SK-N-SH (cell line): ENCODE data around the gene SMKR1. TPM values are rescaled to one million over a fixed set of nuclear protein-coding genes. Genes with fewer than 3 reads are reported as not detected.

Experiments
- CTCF ChIA-PET: fragments of 300-600, 350-600 bp; formaldehyde crosslinking; extraction: SDS; loops from one replicate; lab custom pipeline; 2021; lab: Yijun Ruan, JAX
- POLR2A ChIA-PET: fragments of 350-600 bp; sonication (Branson Sonifier 250); formaldehyde crosslinking; extraction: SDS; loops from one replicate; lab custom pipeline; 2020; ENCODE audit warnings: antibody characterized with exemption, inconsistent platforms; lab: Yijun Ruan, JAX
- DNase-seq: peaks from one replicate; pipeline ENCODE4 v3.0.0; 2012
- H2AFZ ChIP-seq: fragments of 200-600 bp; sonication (generic); 2 replicates; pipeline ENCODE4 v1.8.1; 2016; ENCODE audit warnings: antibody characterized with exemption, mild to moderate bottlenecking, low read depth
- H3F3A ChIP-seq: fragments of 200-600 bp; sonication (generic); replicated peaks from 2 replicates; pipeline ENCODE3; 2016; ENCODE audit warnings: antibody characterized with exemption, mild to moderate bottlenecking; ENCODE audit not compliant: insufficient read depth
- H3K27ac ChIP-seq, 2 experiments: fragments of 200-500 bp in 1 of 2; fragments of 200-600 bp in 1 of 2; sonication (Bioruptor generic) in 1 of 2; sonication (generic), shearing (Covaris generic) in 1 of 2; 2 replicates each; pipeline versions ENCODE4 v1.5.1 to v1.6.1; 2014 to 2016; ENCODE audit warnings: low read depth in 2 of 2, inconsistent platforms in 1 of 2, low read length in 1 of 2, mild to moderate bottlenecking in 1 of 2, mixed read lengths in 1 of 2
- H3K27me3 ChIP-seq: fragments of 200-600 bp; sonication (generic), shearing (Covaris generic); 2 replicates; pipeline ENCODE4 v1.6.1; 2016; ENCODE audit warnings: mixed run types; ENCODE audit not compliant: insufficient read depth
- H3K36me3 ChIP-seq, 2 experiments: fragments of 200-500 bp in 1 of 2; fragments of 200-600 bp in 1 of 2; sonication (Bioruptor generic) in 1 of 2; sonication (generic) in 1 of 2; replicated peaks in 1 of 2; 2 replicates each; pipeline versions ENCODE3 to v1.5.1; 2014 to 2016; ENCODE audit warnings: low read length in 1 of 2, mild to moderate bottlenecking in 1 of 2; ENCODE audit not compliant: insufficient read depth in 2 of 2, control insufficient read depth in 1 of 2
- H3K4me1 ChIP-seq, 2 experiments: fragments of 200-500 bp in 1 of 2; fragments of 200-600 bp in 1 of 2; sonication (Bioruptor generic) in 1 of 2; sonication (generic), shearing (Covaris generic) in 1 of 2; 2 replicates each; pipeline versions ENCODE4 v1.5.1 to v1.6.1; 2014 to 2016; ENCODE audit warnings: low read depth in 1 of 2, low read length in 1 of 2, mixed run types in 1 of 2; ENCODE audit not compliant: insufficient read depth in 2 of 2, control insufficient read depth in 1 of 2
- H3K4me2 ChIP-seq: fragments of 200-600 bp; sonication (generic), shearing (Covaris generic); 2 replicates; pipeline ENCODE4 v1.6.1; 2017; ENCODE audit warnings: mixed run types
- H3K4me3 ChIP-seq, 2 experiments: fragments of 200-500 bp in 1 of 2; fragments of 200-600 bp in 1 of 2; sonication (Bioruptor generic) in 1 of 2; sonication (generic), shearing (Covaris generic) in 1 of 2; 2 replicates each; pipeline versions ENCODE4 v1.5.1 to v1.8.1; 2014 to 2016; ENCODE audit warnings: low read depth in 2 of 2, inconsistent platforms in 1 of 2, low read length in 1 of 2, mild to moderate bottlenecking in 1 of 2, mixed read lengths in 1 of 2, moderate library complexity in 1 of 2
- H3K79me2 ChIP-seq: fragments of 200-600 bp; sonication (generic); 2 replicates; pipeline ENCODE4 v1.8.1; 2017; ENCODE audit warnings: mild to moderate bottlenecking; ENCODE audit not compliant: insufficient read depth
- H3K9ac ChIP-seq: fragments of 200-600 bp; sonication (generic); 2 replicates; pipeline ENCODE4 v1.6.1; 2017; ENCODE audit warnings: mixed run types
- H3K9me2 ChIP-seq: fragments of 200-600 bp; sonication (generic); 2 replicates; pipeline ENCODE4 v1.6.1; 2017; ENCODE audit warnings: mixed run types
- H3K9me3 ChIP-seq: fragments of 200-600 bp; sonication (generic); 2 replicates; pipeline ENCODE4 v1.6.1; 2017; ENCODE audit warnings: mixed run types, mild to moderate bottlenecking, moderate library complexity
- H4K20me1 ChIP-seq: fragments of 200-600 bp; sonication (generic); 2 replicates; pipeline ENCODE4 v1.6.1; 2017; ENCODE audit warnings: mild to moderate bottlenecking, mixed run types; ENCODE audit not compliant: insufficient read depth
- CHD2 ChIP-seq: fragments of 150-350 bp; IDR thresholded peaks from 2 replicates; pipeline ENCODE4 v1.6.1; 2018; ENCODE audit warnings: low read length; ENCODE audit not compliant: partially characterized antibody
- CTCF ChIP-seq: fragments of 200-600 bp; sonication (generic); IDR thresholded peaks from 2 replicates; pipeline ENCODE4 v1.6.1; 2017; ENCODE audit warnings: antibody characterized with exemption, mild to moderate bottlenecking, moderate library complexity
- EP300 ChIP-seq, 2 experiments: IDR thresholded peaks; 2 replicates each; pipeline versions ENCODE4 v1.4.0 to v1.6.1; 2012; ENCODE audit warnings: borderline replicate concordance in 1 of 2, low read depth in 1 of 2, low read length in 1 of 2
- EZH2phosphoT487 ChIP-seq: fragments of 200-600 bp; sonication (generic); IDR thresholded peaks from 2 replicates; pipeline ENCODE4 v1.6.1; 2017; ENCODE audit warnings: low read depth, mixed run types, mild to moderate bottlenecking, antibody characterized with exemption, moderate library complexity, borderline replicate concordance
- FOSL2 ChIP-seq: IDR thresholded peaks from 2 replicates; pipeline ENCODE4 v1.4.0; 2012; ENCODE audit warnings: low read depth, mild to moderate bottlenecking, moderate library complexity, borderline replicate concordance
- FOXM1 ChIP-seq: IDR thresholded peaks from 2 replicates; pipeline ENCODE4 v1.4.0; 2012; ENCODE audit warnings: low read depth, mild to moderate bottlenecking
- GABPA ChIP-seq: IDR thresholded peaks from 2 replicates; pipeline ENCODE4 v1.4.0; 2012; ENCODE audit warnings: low read depth, mild to moderate bottlenecking
- IRF3 ChIP-seq: fragments of 150-350 bp; IDR thresholded peaks from 2 replicates; pipeline ENCODE4 v1.6.1; 2016; ENCODE audit warnings: mild to moderate bottlenecking, low read depth, low read length
- MAX ChIP-seq: IDR thresholded peaks from 2 replicates; pipeline ENCODE4 v1.4.0; 2012; ENCODE audit warnings: low read depth
- MEF2A ChIP-seq: IDR thresholded peaks from 2 replicates; pipeline ENCODE4 v1.4.0; 2012; ENCODE audit warnings: low read depth, borderline replicate concordance
- MXI1 ChIP-seq: IDR thresholded peaks from 2 replicates; pipeline ENCODE4 v1.6.1; 2012; ENCODE audit warnings: mild to moderate bottlenecking, low read depth, low read length, improper control_type of control experiment
- NFIC ChIP-seq: IDR thresholded peaks from 2 replicates; pipeline ENCODE4 v1.4.0; 2012; ENCODE audit warnings: borderline replicate concordance
- NRF1 ChIP-seq: IDR thresholded peaks from 2 replicates; pipeline ENCODE4 v1.6.1; 2012; ENCODE audit warnings: low read depth, mild to moderate bottlenecking, low read length
- POLR2AphosphoS5 ChIP-seq: IDR thresholded peaks from 2 replicates; pipeline ENCODE4 v1.6.1; 2012; ENCODE audit warnings: low read depth, low read length
- RAD21 ChIP-seq: IDR thresholded peaks from 2 replicates; pipeline ENCODE4 v1.6.1; 2012; ENCODE audit warnings: mild to moderate bottlenecking, low read length
- RCOR1 ChIP-seq: fragments of 150-350 bp; IDR thresholded peaks from 2 replicates; pipeline ENCODE4 v1.6.1; 2017; ENCODE audit warnings: antibody characterized with exemption, low read length
- RXRA ChIP-seq: IDR thresholded peaks from 2 replicates; pipeline ENCODE4 v1.4.0; 2012; ENCODE audit warnings: low read depth, mild to moderate bottlenecking, borderline replicate concordance
- SIN3A ChIP-seq: IDR thresholded peaks from 2 replicates; pipeline ENCODE4 v1.6.1; 2012; ENCODE audit warnings: low read depth, mild to moderate bottlenecking, low read length, moderate library complexity, borderline replicate concordance
- SMC3 ChIP-seq: IDR thresholded peaks from 2 replicates; pipeline ENCODE4 v1.6.1; 2012; ENCODE audit warnings: low read depth, low read length, improper control_type of control experiment
- TAF1 ChIP-seq: IDR thresholded peaks from 2 replicates; pipeline ENCODE4 v1.6.1; 2012; ENCODE audit warnings: low read depth, mild to moderate bottlenecking, low read length, moderate library complexity, borderline replicate concordance
- USF2 ChIP-seq: fragments of 150-350 bp; IDR thresholded peaks from 2 replicates; pipeline ENCODE4 v1.6.1; 2017; ENCODE audit warnings: antibody characterized with exemption, low read length, low read depth, borderline replicate concordance
- WGBS: methylation state at CpG from one replicate; pipeline ENCODE4 v1.1.6; 2017; ENCODE audit warnings: low lambda C conversion rate; 5-methylcytosine and 5-hydroxymethylcytosine counted together
- polyA plus RNA-seq, 3 experiments: library from polyadenylated mRNA; depleted of rRNA; stranded (reverse); fragments of >200 nt; gene quantifications; 2 replicates each; pipeline ENCODE4 v1.2.3, GENCODE V29; 2012

Gene SMKR1
- polyA plus RNA-seq, 1 of the 3 experiments (the other 2 are of a cell fraction), result 8.1 TPM

GRCh38 chr7:129501760-129502707 is at the start of gene SMKR1 (continued):
- no peak for TF ChIP-seq RCOR1
- no peak for TF ChIP-seq RXRA
- no peak for TF ChIP-seq EP300 (IDR thresholded peaks at IDR 0.05; ENCODE audit: borderline replicate concordance in 1 of 2, low read depth in 1 of 2, low read length in 1 of 2)
- peak; percentile 57 for TF ChIP-seq NRF1
- no peak for TF ChIP-seq USF2
- TF ChIP-seq NFIC, result no peak
- no peak for TF ChIP-seq EZH2phosphoT487
- TF ChIP-seq SMC3, result peak; percentile 15; the same call in 1 of the 2 replicates
- TF ChIP-seq MEF2A, result no peak
- TF ChIP-seq SIN3A, result no peak; the same call in 1 of the 2 replicates
- TF ChIP-seq GABPA, result no peak

- Histone ChIP-seq H3F3A (no peaks in the 10 kb centered on the region), H3K9me3 (0 out of 2 replicates have a peak, but pooled peaks cover 4% of the 10 kb centered on the region), H3K36me3 (peaks cover 10 to 20% of the 10 kb centered on the region in 2 experiments), H3K4me1 (no peaks in the 10 kb centered on the region), H3K79me2 (no peaks in the 10 kb centered on the region), H3K9ac (no peak overlapping the region), H3K27ac (no peak overlapping the region), H4K20me1 (no peaks in the 10 kb centered on the region), H2AFZ (no peak overlapping the region), H3K4me2 (no peak overlapping the region), H3K9me2 (no peaks in the 10 kb centered on the region), H3K27me3 (no peaks in the 10 kb centered on the region), H3K4me3 (no peak overlapping the region)
- no peak for TF ChIP-seq IRF3
- no peak for TF ChIP-seq FOSL2
- no peak for TF ChIP-seq RAD21
- no peak for TF ChIP-seq EP300 (IDR thresholded peaks at IDR 0.05; ENCODE audit: borderline replicate concordance in 1 of 2, low read depth in 1 of 2, low read length in 1 of 2)
- no peak for TF ChIP-seq MXI1
- TF ChIP-seq CHD2, result no peak
- no peak for TF ChIP-seq TAF1
- TF ChIP-seq MAX, result no peak
- no peak for TF ChIP-seq FOXM1
- no peak for TF ChIP-seq NRF1
- TF ChIP-seq CTCF, result no peak
- no peak for TF ChIP-seq POLR2AphosphoS5
- no peak for DNase-seq
- ChIA-PET CTCF (interaction anchor here (0.7 to 2.6 kb wide), 5 partner anchors 19 to 234 kb away, joined by 3 to 7 read pairs (median 5); no protein-coding TSS in a partner anchor), POLR2A (no interaction called here)
- WGBS, result 73% methylated on average over 2 of the region's 2 CpGs
Measured at GRCh38 chr7:129452589-129453231, 49.6 kb upstream of the SMKR1 start.
